Liver (tissue), 9 donors: ENCODE results near the gene SGMS1. TPM values are rescaled to one million over a fixed set of nuclear protein-coding genes. Genes with fewer than 3 reads are reported as not detected.

Experiments
- DNase-seq: peaks from one replicate; pipeline ENCODE4 v3.0.0-alpha.2; 2017; ENCODE audit warnings: low spot score
- H3K27ac ChIP-seq, 2 donors: one replicate each; pipeline ENCODE4 v1.7.0; 2013; ENCODE audit warnings: inconsistent platforms in 2 of 2, low read length in 2 of 2, control low read depth in 1 of 2, low read depth in 1 of 2, mild to moderate bottlenecking in 1 of 2
- H3K27me3 ChIP-seq, 4 donors: one replicate each; pipeline versions ENCODE4 v1.6.1 to v1.7.0; 2013; ENCODE audit warnings: low read length in 3 of 4, inconsistent platforms in 1 of 4, mild to moderate bottlenecking in 1 of 4, moderate library complexity in 1 of 4; ENCODE audit not compliant: control insufficient read depth in 4 of 4, insufficient read depth in 4 of 4
- H3K36me3 ChIP-seq, 4 donors: one replicate each; pipeline versions ENCODE4 v1.6.1 to v1.7.0; 2013; ENCODE audit warnings: low read length in 3 of 4, mild to moderate bottlenecking in 3 of 4, low read depth in 1 of 4, moderate library complexity in 1 of 4; ENCODE audit not compliant: control insufficient read depth in 4 of 4, insufficient read depth in 3 of 4
- H3K4me1 ChIP-seq, 4 donors: one replicate each; pipeline versions ENCODE4 v1.6.1 to v1.7.0; 2013; ENCODE audit warnings: low read length in 3 of 4, mild to moderate bottlenecking in 3 of 4, moderate library complexity in 1 of 4; ENCODE audit not compliant: control insufficient read depth in 4 of 4, insufficient read depth in 4 of 4
- H3K4me3 ChIP-seq, 3 donors: one replicate each; pipeline versions ENCODE4 v1.6.1 to v1.7.0; 2013; ENCODE audit warnings: low read length in 3 of 3, control low read depth in 1 of 3, low read depth in 1 of 3, mild to moderate bottlenecking in 1 of 3
- H3K9ac ChIP-seq, 2 donors: one replicate each; pipeline ENCODE4 v1.7.0; 2013; ENCODE audit warnings: low read length in 2 of 2, mild to moderate bottlenecking in 2 of 2, moderate library complexity in 2 of 2, control low read depth in 1 of 2, low read depth in 1 of 2
- H3K9me3 ChIP-seq, 4 donors: one replicate each; pipeline versions ENCODE4 v1.6.1 to v1.7.0; 2013; ENCODE audit warnings: low read length in 3 of 4; ENCODE audit not compliant: control insufficient read depth in 4 of 4
- ATF3 ChIP-seq: IDR thresholded peaks from 2 replicates; pipeline ENCODE4 v1.6.1; 2016; ENCODE audit warnings: antibody characterized with exemption
- FOXA2 ChIP-seq: IDR thresholded peaks from 2 replicates; pipeline ENCODE4 v1.6.1; 2016; ENCODE audit warnings: antibody characterized with exemption
- GABPA ChIP-seq, 2 donors: IDR thresholded peaks in 1 of 2; conservative IDR thresholded peaks in 1 of 2; 2 replicates each; pipeline ENCODE4 v1.6.1; 2016; ENCODE audit warnings: antibody characterized with exemption in 2 of 2, mild to moderate bottlenecking in 1 of 2, moderate library complexity in 1 of 2
- HNF4A ChIP-seq, 2 donors: conservative IDR thresholded peaks; 2 replicates each; pipeline ENCODE4 v1.6.1; 2016; ENCODE audit warnings: antibody characterized with exemption in 2 of 2, mild to moderate bottlenecking in 2 of 2
- JUND ChIP-seq, 2 donors: IDR thresholded peaks; 2 replicates each; pipeline ENCODE4 v1.6.1; 2016; ENCODE audit warnings: antibody characterized with exemption in 2 of 2
- NR2F2 ChIP-seq: IDR thresholded peaks from 2 replicates; pipeline ENCODE4 v1.6.1; 2016; ENCODE audit warnings: antibody characterized with exemption
- RAD21 ChIP-seq, 2 donors: IDR thresholded peaks; 2 replicates each; pipeline ENCODE4 v1.6.1; 2016; ENCODE audit warnings: antibody characterized with exemption in 2 of 2, mild to moderate bottlenecking in 2 of 2
- RXRA ChIP-seq, 2 donors: IDR thresholded peaks; 2 replicates each; pipeline ENCODE4 v1.6.1; 2017 to 2018; ENCODE audit warnings: antibody characterized with exemption in 2 of 2, mild to moderate bottlenecking in 1 of 2
- YY1 ChIP-seq: IDR thresholded peaks from 2 replicates; pipeline ENCODE4 v1.6.1; 2016; ENCODE audit warnings: antibody characterized with exemption, mild to moderate bottlenecking
- WGBS: extraction: QIAGEN DNeasy Blood & Tissue Kit; methylation state at CpG from one replicate; pipeline ENCODE4 v1.1.7; 2013; 5-methylcytosine and 5-hydroxymethylcytosine counted together
- polyA plus RNA-seq, 2 donors: library from polyadenylated mRNA; stranded (reverse) in 1 of 2; unstranded in 1 of 2; fragments of 200-250 nt in 1 of 2; fragments of >200 nt in 1 of 2; fragmentation: Nextera tagmentation in 1 of 2; extraction: Ambion mirVana in 1 of 2; gene quantifications; one replicate each; pipeline versions ENCODE4 v1.2.1 to v1.2.3, GENCODE V29; 2013 to 2015
- total RNA-seq, 2 donors: library from RNA; depleted of rRNA; stranded (reverse); fragments of >200 nt; gene quantifications; one replicate each; pipeline ENCODE4 v1.2.3, GENCODE V29; 2014
- TF ChIP-seq, protein P1 (sequence below): IDR thresholded peaks from 2 replicates; pipeline ENCODE4 v1.6.1; 2016; ENCODE audit warnings: antibody characterized with exemption
- TF ChIP-seq, protein P2 (sequence below): IDR thresholded peaks from 2 replicates; pipeline ENCODE4 v1.6.1; 2016; ENCODE audit warnings: antibody characterized with exemption
- TF ChIP-seq, protein P3 (sequence below): IDR thresholded peaks from 2 replicates; pipeline ENCODE4 v1.6.1; 2016; ENCODE audit warnings: antibody characterized with exemption, mild to moderate bottlenecking
- donor health status: healthy.
- donor health status: healthy.
- donor health status: healthy.
- donor health status: healthy.
- donor health status: healthy.

SGMS1 gene
- total and polyA plus RNA-seq, 4 donors, result 6.8 to 98.2 (median 21.1) TPM

DNA sequence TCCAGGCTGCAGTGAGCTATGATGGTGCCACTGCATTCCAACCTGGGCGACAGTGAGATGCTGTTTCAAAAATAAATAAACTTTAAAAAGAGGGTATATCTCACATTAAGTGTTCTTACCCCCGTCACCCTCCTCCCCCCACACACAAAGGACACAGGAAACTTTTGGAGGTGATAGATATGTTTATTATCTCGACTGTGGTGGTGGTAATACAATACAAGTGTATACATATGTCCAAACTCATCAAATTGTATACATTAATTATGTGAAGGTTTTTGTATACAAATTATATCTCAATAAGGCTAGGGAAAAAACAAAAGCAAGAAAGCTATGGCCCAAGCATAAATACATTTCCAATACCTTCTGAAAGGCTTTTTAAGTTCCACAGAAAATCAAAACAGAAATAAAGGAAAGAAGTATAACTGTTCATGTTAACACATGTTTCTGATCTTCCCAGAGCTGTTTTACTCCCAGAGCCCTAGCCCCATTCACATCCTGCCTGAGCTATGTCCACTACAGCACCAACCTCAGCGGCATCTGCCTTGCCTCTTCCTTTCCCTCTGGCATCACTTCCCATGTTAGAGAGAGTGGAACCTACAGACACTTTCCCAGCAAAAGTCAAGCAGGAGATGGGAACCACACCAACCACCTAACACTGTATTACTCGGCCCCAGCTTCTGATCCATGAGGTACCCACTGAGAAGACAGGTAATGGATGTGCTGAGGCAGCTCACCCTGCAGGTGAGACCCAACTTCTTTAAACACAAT, 48.1 kb downstream of the SGMS1 start:
- peaks cover 4 to 58% (median 51%) of the 10 kb centered on the region in 4 donors for H3K4me1 ChIP-seq
- no peaks in the 10 kb centered on the region for H3K36me3 ChIP-seq
- H3K4me3 ChIP-seq, result no peak overlapping the region
- H3K9me3 ChIP-seq, result no peaks in the 10 kb centered on the region
- no peaks in the 10 kb centered on the region for H3K27me3 ChIP-seq
- TF ChIP-seq HNF4A (conservative IDR thresholded peaks at IDR 0.05), result no peak
- TF ChIP-seq YY1, result no peak
- TF ChIP-seq, protein P1, sequence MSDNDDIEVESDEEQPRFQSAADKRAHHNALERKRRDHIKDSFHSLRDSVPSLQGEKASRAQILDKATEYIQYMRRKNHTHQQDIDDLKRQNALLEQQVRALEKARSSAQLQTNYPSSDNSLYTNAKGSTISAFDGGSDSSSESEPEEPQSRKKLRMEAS, result no peak
- WGBS, result 90% methylated on average over 5 of the region's 5 CpGs
- DNase-seq, result no peak
- no peak overlapping the region for H3K27ac ChIP-seq
- H3K9ac ChIP-seq, result no peak overlapping the region

DNA sequence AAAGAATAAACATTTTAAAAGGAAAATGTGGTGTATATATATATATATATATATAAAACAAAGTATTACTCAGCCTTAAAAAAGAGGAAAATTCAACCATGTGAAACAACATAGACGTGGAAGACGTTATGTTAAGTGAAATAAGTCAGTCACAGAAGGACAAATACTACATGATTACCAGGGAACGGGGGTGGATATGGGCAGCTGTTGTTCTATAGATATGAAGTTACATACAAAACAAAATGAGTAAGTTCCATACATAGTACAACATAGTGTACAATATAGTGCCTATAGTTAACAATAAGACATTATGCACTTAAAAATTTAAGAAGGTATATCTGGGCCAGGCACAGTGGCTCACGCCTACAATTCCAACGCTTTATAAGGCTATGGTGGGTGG, 48.8 kb downstream of the SGMS1 start:
- WGBS, result 97% methylated on average over 5 of the region's 5 CpGs
- Histone ChIP-seq H3K4me3 (no peak overlapping the region), H3K36me3 (no peaks in the 10 kb centered on the region), H3K9me3 (no peaks in the 10 kb centered on the region), H3K9ac (no peak overlapping the region), H3K4me1 (peaks cover 2 to 56% (median 50%) of the 10 kb centered on the region in 4 donors), H3K27ac (no peak overlapping the region), H3K27me3 (no peaks in the 10 kb centered on the region)
- DNase-seq, result no peak
- TF ChIP-seq FOXA2 (no peak), RXRA (IDR thresholded peaks at IDR 0.05) (no peak), GABPA (IDR thresholded peaks at IDR 0.05 in 1 of 2, conservative IDR thresholded peaks at IDR 0.05 in 1 of 2) (no peak), JUND (IDR thresholded peaks at IDR 0.05) (no peak)

- H3K27ac ChIP-seq, result no peak overlapping the region
- TF ChIP-seq, protein P2, sequence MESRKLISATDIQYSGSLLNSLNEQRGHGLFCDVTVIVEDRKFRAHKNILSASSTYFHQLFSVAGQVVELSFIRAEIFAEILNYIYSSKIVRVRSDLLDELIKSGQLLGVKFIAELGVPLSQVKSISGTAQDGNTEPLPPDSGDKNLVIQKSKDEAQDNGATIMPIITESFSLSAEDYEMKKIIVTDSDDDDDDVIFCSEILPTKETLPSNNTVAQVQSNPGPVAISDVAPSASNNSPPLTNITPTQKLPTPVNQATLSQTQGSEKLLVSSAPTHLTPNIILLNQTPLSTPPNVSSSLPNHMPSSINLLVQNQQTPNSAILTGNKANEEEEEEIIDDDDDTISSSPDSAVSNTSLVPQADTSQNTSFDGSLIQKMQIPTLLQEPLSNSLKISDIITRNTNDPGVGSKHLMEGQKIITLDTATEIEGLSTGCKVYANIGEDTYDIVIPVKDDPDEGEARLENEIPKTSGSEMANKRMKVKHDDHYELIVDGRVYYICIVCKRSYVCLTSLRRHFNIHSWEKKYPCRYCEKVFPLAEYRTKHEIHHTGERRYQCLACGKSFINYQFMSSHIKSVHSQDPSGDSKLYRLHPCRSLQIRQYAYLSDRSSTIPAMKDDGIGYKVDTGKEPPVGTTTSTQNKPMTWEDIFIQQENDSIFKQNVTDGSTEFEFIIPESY, result no peak
- TF ChIP-seq, protein P3, sequence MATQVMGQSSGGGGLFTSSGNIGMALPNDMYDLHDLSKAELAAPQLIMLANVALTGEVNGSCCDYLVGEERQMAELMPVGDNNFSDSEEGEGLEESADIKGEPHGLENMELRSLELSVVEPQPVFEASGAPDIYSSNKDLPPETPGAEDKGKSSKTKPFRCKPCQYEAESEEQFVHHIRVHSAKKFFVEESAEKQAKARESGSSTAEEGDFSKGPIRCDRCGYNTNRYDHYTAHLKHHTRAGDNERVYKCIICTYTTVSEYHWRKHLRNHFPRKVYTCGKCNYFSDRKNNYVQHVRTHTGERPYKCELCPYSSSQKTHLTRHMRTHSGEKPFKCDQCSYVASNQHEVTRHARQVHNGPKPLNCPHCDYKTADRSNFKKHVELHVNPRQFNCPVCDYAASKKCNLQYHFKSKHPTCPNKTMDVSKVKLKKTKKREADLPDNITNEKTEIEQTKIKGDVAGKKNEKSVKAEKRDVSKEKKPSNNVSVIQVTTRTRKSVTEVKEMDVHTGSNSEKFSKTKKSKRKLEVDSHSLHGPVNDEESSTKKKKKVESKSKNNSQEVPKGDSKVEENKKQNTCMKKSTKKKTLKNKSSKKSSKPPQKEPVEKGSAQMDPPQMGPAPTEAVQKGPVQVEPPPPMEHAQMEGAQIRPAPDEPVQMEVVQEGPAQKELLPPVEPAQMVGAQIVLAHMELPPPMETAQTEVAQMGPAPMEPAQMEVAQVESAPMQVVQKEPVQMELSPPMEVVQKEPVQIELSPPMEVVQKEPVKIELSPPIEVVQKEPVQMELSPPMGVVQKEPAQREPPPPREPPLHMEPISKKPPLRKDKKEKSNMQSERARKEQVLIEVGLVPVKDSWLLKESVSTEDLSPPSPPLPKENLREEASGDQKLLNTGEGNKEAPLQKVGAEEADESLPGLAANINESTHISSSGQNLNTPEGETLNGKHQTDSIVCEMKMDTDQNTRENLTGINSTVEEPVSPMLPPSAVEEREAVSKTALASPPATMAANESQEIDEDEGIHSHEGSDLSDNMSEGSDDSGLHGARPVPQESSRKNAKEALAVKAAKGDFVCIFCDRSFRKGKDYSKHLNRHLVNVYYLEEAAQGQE, result no peak
- TF ChIP-seq HNF4A (conservative IDR thresholded peaks at IDR 0.05) (no peak), ATF3 (no peak), NR2F2 (no peak), RAD21 (IDR thresholded peaks at IDR 0.05) (peak in 1 of 2 donors; percentile 3)
- no peaks in the 10 kb centered on the region for H3K27me3 ChIP-seq
- no peak for DNase-seq
- peaks cover 2 to 54% (median 47%) of the 10 kb centered on the region in 4 donors for H3K4me1 ChIP-seq
- H3K36me3 ChIP-seq, result no peaks in the 10 kb centered on the region
- no peak overlapping the region for H3K9ac ChIP-seq
- H3K4me3 ChIP-seq, result no peak overlapping the region
- no peaks in the 10 kb centered on the region for H3K9me3 ChIP-seq
Measured at GRCh38 chr10:50574305-50574704, 49.5 kb downstream of the SGMS1 start.
